Epithelial cell of esophagus (primary cell): ENCODE measurements around the gene UQCRQ.

Experiments used
- DNase-seq: peaks from one replicate; pipeline ENCODE4 v3.0.0; 2010; ENCODE audit warnings: low read depth
- H3K4me3 ChIP-seq: 2 replicates; pipeline ENCODE4 v1.5.1; 2011; ENCODE audit warnings: mild to moderate bottlenecking, low read length, control low read depth
- TF ChIP-seq, protein P1 (sequence below): IDR thresholded peaks from 2 replicates; pipeline ENCODE4 v1.5.1; 2011; ENCODE audit warnings: low read depth, mild to moderate bottlenecking, low read length, control low read depth, inconsistent platforms; ENCODE audit not compliant: insufficient read depth; ENCODE audit errors: missing control alignments

The UQCRQ gene

DNA sequence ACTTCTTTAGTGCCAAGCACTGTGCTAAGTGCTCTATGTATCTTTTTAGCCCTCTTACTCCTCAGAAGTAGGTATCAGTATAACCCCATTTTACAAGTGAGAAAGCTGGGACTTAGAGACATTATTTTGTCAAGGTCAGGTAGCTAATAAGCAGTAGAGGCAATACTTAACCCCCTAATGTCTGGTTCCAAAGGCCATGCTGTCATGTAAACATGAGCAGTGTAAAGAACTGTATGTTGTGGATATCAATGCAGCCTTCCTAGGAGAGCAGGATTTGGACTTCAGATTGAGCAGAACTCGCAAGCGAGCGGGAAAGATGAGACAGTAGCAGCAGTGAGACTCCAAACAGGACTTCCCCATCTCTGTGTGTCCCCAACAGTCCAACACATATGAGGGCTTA lies 32.4 kb upstream of the UQCRQ start:
- no peak for DNase-seq
- TF ChIP-seq, protein P1, sequence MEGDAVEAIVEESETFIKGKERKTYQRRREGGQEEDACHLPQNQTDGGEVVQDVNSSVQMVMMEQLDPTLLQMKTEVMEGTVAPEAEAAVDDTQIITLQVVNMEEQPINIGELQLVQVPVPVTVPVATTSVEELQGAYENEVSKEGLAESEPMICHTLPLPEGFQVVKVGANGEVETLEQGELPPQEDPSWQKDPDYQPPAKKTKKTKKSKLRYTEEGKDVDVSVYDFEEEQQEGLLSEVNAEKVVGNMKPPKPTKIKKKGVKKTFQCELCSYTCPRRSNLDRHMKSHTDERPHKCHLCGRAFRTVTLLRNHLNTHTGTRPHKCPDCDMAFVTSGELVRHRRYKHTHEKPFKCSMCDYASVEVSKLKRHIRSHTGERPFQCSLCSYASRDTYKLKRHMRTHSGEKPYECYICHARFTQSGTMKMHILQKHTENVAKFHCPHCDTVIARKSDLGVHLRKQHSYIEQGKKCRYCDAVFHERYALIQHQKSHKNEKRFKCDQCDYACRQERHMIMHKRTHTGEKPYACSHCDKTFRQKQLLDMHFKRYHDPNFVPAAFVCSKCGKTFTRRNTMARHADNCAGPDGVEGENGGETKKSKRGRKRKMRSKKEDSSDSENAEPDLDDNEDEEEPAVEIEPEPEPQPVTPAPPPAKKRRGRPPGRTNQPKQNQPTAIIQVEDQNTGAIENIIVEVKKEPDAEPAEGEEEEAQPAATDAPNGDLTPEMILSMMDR: no peak
- H3K4me3 ChIP-seq: no peak overlapping the region

DNA sequence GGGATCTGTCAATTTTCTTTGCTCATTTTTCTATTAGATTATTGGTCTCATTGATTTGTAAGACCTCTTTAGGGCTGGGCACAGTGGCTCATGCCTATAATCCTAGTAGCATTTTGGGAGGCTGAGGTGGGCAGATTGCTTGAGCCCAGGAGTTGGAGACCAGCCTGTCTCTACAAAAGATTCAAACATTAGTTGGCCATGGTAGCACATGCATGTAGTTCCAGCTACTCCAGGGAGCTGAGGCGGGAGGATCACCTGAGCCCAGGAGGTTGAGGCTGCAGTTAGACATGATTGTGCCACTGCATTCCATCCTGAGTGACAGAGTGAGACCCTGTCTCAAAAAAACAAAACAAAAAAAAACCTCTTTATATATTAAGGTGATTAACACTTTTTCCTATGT lies 29.6 kb upstream of the UQCRQ start:
- H3K4me3 ChIP-seq: no peak overlapping the region
- TF ChIP-seq, protein P1: no peak
- no peak for DNase-seq

DNA sequence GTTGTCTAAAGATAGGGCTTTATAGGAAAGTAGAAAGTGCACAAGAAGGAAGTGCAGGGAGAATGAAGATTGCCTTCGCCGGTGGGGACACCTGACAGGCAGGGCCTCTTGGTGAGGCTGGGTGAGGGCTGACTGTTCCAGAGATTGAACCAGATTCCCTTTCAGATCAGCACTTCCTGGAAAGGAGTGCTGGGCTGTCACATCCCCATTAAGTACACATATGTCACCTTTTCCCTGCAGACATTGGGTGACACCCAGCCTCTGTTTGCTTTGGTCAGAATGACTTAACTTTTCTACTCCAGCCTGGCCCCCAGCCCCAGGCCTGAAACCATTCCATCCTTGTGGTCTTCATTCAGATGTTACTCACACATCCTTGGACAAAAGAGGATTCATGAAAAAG lies 28.6 kb upstream of the UQCRQ start:
- H3K4me3 ChIP-seq: no peak overlapping the region
- DNase-seq: no peak
- TF ChIP-seq, protein P1: no peak

DNA sequence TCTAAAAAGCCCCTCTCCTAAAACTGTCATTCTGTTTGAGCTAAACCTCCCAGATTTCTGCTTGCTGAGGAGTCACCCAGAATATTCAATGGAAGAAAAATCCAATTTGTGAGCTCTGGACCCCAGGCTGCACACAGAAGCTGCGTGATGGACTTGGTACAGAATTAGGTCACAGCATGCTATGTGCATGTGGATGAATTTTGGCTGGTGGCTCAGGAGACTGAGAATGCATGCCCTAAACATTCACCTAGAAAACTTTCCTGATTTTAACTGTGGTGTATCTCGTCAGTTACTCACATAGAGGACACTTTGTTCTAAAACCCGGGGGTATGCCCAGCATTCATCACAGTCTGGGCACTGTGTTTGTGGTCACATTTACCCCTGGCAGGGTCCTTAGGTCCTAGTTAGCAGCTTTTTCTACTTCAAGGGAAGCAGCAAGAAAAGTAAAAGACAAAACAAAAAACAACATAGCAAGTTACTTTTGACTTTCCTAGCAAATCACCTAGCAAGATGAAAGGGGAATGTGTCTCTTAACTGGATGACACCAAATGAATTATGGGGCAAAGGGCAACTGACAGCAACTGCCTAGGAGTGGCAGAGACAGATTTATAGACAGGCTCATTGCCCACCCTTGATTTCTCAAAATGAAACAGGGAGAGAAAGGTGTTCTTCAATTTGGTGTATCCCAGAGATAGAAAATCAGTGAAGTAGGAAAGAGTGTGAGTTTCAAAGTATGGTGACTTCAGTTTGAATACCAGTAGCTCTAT lies 27.7 kb upstream of the UQCRQ start:
- TF ChIP-seq, protein P1: no peak
- H3K4me3 ChIP-seq: no peak overlapping the region
- DNase-seq: no peak

DNA sequence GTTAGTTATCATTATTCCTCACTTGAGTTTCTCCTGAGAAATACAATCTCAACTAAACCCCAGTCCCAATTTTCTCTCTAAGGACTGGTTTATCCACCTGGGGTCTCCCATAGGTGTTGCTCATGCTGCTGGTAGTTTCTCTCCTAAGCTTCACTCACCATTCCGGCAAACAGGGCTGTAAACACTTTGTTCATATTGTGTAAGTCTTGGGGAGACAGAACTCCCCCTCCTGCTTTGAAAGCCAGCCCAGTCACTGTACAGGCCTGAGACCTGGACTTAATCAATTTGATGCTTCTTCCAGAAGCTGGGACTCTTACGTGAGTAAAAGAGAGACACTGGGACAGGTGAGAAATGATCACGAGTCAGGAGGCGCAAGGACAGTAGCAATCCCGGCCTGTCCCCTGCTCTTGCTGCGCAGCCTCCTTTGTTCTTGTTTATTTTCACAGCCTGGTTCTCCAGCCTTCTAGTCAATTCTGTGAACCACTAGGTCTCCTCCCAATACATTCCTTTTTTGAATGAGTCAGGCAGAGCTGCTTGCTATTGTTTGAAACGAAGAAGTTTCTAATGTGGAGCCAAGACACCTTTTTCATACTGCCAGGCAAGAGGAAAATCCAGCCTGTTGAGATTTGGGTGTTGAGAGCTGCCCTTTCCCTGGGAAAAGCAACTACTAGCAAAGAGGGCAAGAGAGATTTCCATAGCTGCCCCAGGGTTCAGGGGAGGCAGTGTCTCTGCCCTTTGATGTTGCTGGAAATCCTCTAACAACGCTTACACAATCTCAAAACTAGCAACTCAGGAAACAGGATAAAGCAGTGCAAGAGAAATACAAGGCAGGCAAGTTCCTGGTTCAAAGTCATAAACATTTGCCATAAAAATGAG lies 26.8 kb upstream of the UQCRQ start:
- DNase-seq: peak; percentile 68
- TF ChIP-seq, protein P1: no peak
- no peak overlapping the region for H3K4me3 ChIP-seq

DNA sequence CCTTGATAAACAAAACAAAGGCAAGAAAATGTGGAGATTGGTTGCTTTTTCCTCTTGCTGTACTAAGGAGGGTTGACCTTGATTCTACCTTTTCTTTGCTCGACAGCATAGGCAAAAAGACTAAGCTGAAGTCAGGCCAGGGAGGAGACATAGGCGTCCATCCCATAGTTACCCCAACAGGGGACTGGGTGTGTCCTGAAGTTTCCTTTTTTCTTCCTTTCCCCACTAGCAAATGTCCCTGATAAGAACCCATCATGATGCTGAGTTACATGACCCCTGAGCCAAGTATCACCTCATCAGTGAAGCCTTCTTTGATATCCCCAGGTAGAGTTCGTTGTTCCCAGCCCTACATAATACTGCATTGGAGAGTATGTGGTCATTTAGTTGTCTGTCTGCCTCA lies 26.1 kb upstream of the UQCRQ start:
- TF ChIP-seq, protein P1: no peak
- H3K4me3 ChIP-seq: no peak overlapping the region
- no peak for DNase-seq

DNA sequence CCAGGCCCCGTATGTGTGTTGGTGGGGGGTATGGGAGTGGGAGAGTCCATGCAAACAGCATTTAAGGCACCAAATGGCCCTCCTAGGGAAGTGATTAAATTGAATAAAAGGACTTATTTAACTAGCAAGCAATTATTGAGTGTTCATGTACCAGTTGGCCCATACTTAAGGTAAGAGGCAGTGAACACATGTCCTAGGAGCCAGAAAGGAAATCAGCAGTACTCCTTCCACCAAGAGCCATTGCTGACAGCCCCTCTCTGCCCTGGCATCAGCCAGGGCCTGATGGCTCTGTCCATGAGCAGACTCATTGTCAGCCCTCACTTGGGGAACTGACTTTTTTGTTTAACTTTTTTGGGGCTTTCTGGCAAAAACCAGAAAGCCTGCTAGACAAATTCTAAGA lies 25.5 kb upstream of the UQCRQ start:
- H3K4me3 ChIP-seq: no peak overlapping the region

More for the DNA sequence above, 25.5 kb upstream of the UQCRQ start:
- DNase-seq: no peak
- TF ChIP-seq, protein P1: no peak
